NT2/D1 (cell line): ENCODE measurements around the gene DNAJB13.

Experiments used
- YY1 ChIP-seq: IDR thresholded peaks from 2 replicates; pipeline ENCODE4 v1.6.1; 2011; ENCODE audit not compliant: insufficient read length, insufficient read depth
- ZNF274 ChIP-seq: IDR thresholded peaks from 2 replicates; pipeline ENCODE4 v1.6.1; 2011; ENCODE audit warnings: mild to moderate bottlenecking, low read depth, low read length

DNA sequence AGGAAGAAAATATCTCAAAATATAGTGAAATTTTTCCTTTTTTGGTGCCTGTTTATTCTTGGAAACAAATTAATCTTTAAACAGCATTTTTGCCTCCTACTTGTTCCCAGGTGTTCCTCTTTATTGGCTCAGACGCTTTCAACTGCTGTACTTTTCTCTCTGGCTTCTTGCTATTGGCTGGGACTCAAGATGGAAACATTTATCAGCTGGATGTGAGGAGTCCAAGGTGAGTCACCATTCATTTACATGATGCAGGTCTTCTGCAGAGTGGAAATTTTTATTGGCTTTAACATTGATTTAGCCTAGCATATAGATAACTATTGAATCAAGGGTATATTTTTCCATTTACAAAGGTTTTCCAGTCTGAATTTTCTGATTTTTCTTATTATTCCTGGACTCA lies 34.4 kb upstream of the DNAJB13 start:
- TF ChIP-seq YY1 (no peak), ZNF274 (no peak)
